Stomach smooth muscle (tissue), 2 donors: Measurements from ENCODE around the gene TELO2.
A peak's percentile ranks its signal among the peaks of the same experiment; 100 is the strongest.

Experiments
- H3K27ac ChIP-seq: one replicate; pipeline ENCODE4 v1.7.0; 2013; ENCODE audit warnings: mild to moderate bottlenecking, low read length, inconsistent platforms
- H3K27me3 ChIP-seq, 2 donors: one replicate each; pipeline ENCODE4 v1.7.0; 2013; ENCODE audit warnings: low read length in 2 of 2; ENCODE audit not compliant: insufficient read depth in 2 of 2, control insufficient read depth in 1 of 2
- H3K36me3 ChIP-seq, 2 donors: one replicate each; pipeline ENCODE4 v1.7.0; 2013; ENCODE audit warnings: low read length in 2 of 2; ENCODE audit not compliant: control insufficient read depth in 2 of 2, insufficient read depth in 2 of 2
- H3K4me1 ChIP-seq: one replicate; pipeline ENCODE4 v1.7.0; 2013; ENCODE audit warnings: low read length; ENCODE audit not compliant: control insufficient read depth, insufficient read depth
- H3K4me3 ChIP-seq, 2 donors: one replicate each; pipeline ENCODE4 v1.7.0; 2013; ENCODE audit warnings: low read length in 2 of 2
- H3K9ac ChIP-seq, 2 donors: one replicate each; pipeline ENCODE4 v1.7.0; 2013; ENCODE audit warnings: low read length in 2 of 2, mild to moderate bottlenecking in 1 of 2
- H3K9me3 ChIP-seq, 2 donors: one replicate each; pipeline ENCODE4 v1.7.0; 2013; ENCODE audit warnings: low read length in 2 of 2; ENCODE audit not compliant: control insufficient read depth in 2 of 2
- donor health status: healthy.
- donor health status: Pancreatic carcinoma.

Gene TELO2

GRCh38 chr16:1481906-1482835 lies 11.0 kb upstream of the TELO2 start:
- H3K27me3 ChIP-seq, result no peaks in the 10 kb centered on the region
- H3K36me3 ChIP-seq, result no peaks in the 10 kb centered on the region
- no peaks in the 10 kb centered on the region for H3K4me1 ChIP-seq
- H3K27ac ChIP-seq, result no peak overlapping the region
- H3K9ac ChIP-seq, result no peak overlapping the region
- no peak overlapping the region for H3K4me3 ChIP-seq
- H3K9me3 ChIP-seq, result peaks cover 0 to 1% of the 10 kb centered on the region in 2 donors

- H3K9ac ChIP-seq, result no peak overlapping the region
- no peaks in the 10 kb centered on the region for H3K27me3 ChIP-seq
- no peaks in the 10 kb centered on the region for H3K9me3 ChIP-seq
- H3K27ac ChIP-seq, result no peak overlapping the region
- H3K4me3 ChIP-seq, result no peak overlapping the region
- H3K4me1 ChIP-seq, result no peaks in the 10 kb centered on the region
- no peaks in the 10 kb centered on the region for H3K36me3 ChIP-seq
Measured at GRCh38 chr16:1485847-1486496, 7.2 kb upstream of the TELO2 start.

GRCh38 chr16:1486551-1487390 lies 6.4 kb upstream of the TELO2 start:
- no peaks in the 10 kb centered on the region for H3K4me1 ChIP-seq
- no peak overlapping the region for H3K4me3 ChIP-seq
- no peaks in the 10 kb centered on the region for H3K36me3 ChIP-seq
- no peaks in the 10 kb centered on the region for H3K9me3 ChIP-seq
- H3K27me3 ChIP-seq, result no peaks in the 10 kb centered on the region
- H3K9ac ChIP-seq, result no peak overlapping the region
- H3K27ac ChIP-seq, result no peak overlapping the region

DNA sequence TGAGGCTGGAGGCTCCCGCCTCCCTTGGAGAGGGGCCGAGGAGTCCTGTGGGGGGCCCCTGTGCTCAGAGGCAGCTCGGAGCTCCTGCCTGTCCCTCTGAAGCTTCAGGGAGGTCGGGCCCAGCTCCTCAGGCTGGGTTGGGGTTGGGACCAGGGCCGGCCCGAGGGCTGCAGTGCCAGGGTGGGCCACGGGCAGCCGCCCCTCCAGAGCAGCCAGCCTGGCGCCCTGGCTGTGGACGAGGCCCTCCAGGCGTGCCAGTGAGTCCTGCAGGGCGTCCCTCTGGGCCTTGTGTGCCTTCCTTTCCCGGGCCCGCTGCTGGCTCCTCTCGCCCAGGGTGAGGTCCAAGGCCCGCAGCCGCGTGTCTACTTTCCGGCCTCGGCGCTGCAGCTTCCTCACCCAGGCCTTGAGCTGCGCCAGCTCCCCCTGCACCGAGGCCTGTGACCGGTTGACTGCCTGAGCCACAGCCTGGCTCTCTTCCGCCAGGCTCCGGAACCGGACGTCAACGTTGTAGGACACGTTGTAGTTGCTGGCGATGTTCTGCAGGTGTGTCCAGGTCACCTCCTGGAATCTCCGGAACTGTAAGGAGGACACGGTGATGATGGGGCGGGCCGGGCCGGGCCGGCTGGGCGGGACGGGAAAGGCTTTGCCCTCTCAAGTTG lies 5.6 kb upstream of the TELO2 start:
- no peak overlapping the region for H3K4me3 ChIP-seq
- peaks cover 1% of the 10 kb centered on the region for H3K4me1 ChIP-seq
- H3K9ac ChIP-seq, result no peak overlapping the region
- no peaks in the 10 kb centered on the region for H3K36me3 ChIP-seq
- H3K27ac ChIP-seq, result no peak overlapping the region
- H3K9me3 ChIP-seq, result no peaks in the 10 kb centered on the region
- H3K27me3 ChIP-seq, result no peaks in the 10 kb centered on the region

DNA sequence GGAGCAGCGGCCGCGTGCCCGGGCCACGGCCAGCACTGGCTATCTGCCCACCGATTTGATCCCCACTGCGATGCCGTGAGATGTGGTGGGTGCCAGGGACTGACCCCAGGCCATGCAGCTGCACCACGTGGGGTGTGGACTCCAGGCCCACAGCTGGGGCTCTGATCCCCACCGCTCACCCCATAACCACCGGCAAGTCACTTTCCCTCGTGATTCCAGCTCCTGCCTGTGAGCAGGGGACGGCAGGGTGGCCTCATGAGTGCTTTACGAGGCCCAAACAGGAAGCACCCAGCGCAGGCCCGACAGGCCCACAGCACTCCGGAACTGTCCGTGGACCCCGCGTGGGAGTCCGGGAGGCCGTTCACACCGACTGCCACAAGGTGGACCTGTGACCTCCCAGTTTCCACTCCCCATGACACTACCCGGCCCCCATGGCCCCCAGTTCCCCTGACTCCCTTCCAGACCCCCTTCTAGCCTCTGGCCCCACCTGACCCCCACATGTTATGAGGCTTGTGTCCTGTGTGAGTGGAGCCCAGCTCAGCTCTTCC lies 5.0 kb upstream of the TELO2 start:
- Histone ChIP-seq H3K27ac (no peak overlapping the region), H3K4me1 (peaks cover 6% of the 10 kb centered on the region), H3K27me3 (no peaks in the 10 kb centered on the region), H3K9ac (no peak overlapping the region), H3K36me3 (no peaks in the 10 kb centered on the region), H3K4me3 (no peak overlapping the region), H3K9me3 (no peaks in the 10 kb centered on the region)

DNA sequence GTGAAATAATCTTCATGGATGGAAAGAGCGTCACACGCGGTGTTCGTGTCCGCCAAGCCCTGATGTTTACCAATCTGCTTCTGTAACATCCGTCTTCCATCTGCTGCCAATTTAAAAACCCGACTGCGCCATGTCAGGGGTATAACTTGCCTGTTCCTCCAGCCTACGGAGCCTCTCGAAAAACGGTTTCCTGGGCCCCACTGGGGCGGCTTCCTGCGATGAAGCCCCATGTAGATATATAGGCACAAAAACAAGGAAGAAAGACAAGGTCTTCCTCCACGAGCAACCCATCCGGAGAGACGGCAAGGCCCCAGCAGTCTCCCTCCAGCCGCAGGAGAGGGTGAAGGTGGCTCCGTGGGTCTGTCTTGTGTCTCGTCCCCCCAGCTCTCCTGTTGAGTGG lies 4.5 kb upstream of the TELO2 start, which contains the start of gene PTX4:
TSS of gene PTX4 (minus strand) at position 326 of the 400 bp plus-strand sequence. CDS start at position 291, 35 bp downstream.
- H3K9me3 ChIP-seq, result no peaks in the 10 kb centered on the region
- H3K27ac ChIP-seq, result no peak within 1 kb of the TSS
- no peaks in the 10 kb centered on the region for H3K27me3 ChIP-seq
- no peak within 1 kb of the TSS for H3K4me3 ChIP-seq
- H3K9ac ChIP-seq, result no peak within 1 kb of the TSS
- H3K4me1 ChIP-seq, result peaks cover 6% of the 10 kb centered on the region
- H3K36me3 ChIP-seq, result no peaks in the 10 kb centered on the region

- Histone ChIP-seq H3K4me3 (no peak overlapping the region), H3K27ac (no peak overlapping the region), H3K36me3 (no peaks in the 10 kb centered on the region)
Measured at GRCh38 chr16:1489077-1489476, 4.1 kb upstream of the TELO2 start.

DNA sequence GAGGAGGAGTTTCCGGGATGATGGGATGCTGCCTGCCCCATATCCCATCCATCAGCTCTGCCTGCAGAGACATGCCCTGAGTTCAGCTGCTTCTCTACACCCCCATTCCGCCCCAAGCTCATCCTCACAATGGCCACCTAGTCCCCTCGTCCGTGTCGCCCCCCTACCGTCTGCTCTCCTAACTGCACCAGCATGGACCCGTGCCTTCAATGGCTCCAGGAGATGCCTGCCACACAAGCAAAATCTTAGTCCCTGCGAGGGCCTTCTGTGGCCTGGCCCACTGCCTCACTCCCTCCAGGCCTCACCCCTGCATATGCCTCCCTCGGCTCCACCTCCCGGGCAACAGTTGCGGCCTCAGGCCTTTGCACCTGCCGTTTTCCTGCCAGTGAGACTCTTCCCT lies 1.8 kb upstream of the TELO2 start:
- H3K9ac ChIP-seq, result no peak overlapping the region
- H3K27me3 ChIP-seq, result no peaks in the 10 kb centered on the region
- peaks cover 21% of the 10 kb centered on the region for H3K4me1 ChIP-seq
- H3K27ac ChIP-seq, result no peak overlapping the region
- no peak overlapping the region for H3K4me3 ChIP-seq
- H3K9me3 ChIP-seq, result no peaks in the 10 kb centered on the region
- peaks cover 0 to 7% of the 10 kb centered on the region in 2 donors for H3K36me3 ChIP-seq

More at GRCh38 chr16:1489077-1489476, 4.1 kb upstream of the TELO2 start:
- Histone ChIP-seq H3K4me1 (peaks cover 10% of the 10 kb centered on the region), H3K27me3 (no peaks in the 10 kb centered on the region), H3K9me3 (no peaks in the 10 kb centered on the region), H3K9ac (no peak overlapping the region)

- peak overlapping the region; percentile 74 to 77 for H3K9ac ChIP-seq
- peak overlapping the region; percentile 73 to 84 for H3K4me3 ChIP-seq
- H3K36me3 ChIP-seq, result peaks cover 0 to 13% of the 10 kb centered on the region in 2 donors
- H3K27ac ChIP-seq, result peak overlapping the region; percentile 60
- H3K4me1 ChIP-seq, result peaks cover 21% of the 10 kb centered on the region
- no peaks in the 10 kb centered on the region for H3K27me3 ChIP-seq
- no peaks in the 10 kb centered on the region for H3K9me3 ChIP-seq
Measured at GRCh38 chr16:1492082-1492922, 858 bp upstream of the TELO2 start.
